Mucosa of gallbladder (tissue), 1 donor: ENCODE results near the gene MANEAL. TPM values are rescaled to one million over a fixed set of nuclear protein-coding genes. Genes with fewer than 3 reads are reported as not detected.

Experiments used
- DNase-seq: peaks from one replicate; pipeline ENCODE4 v3.0.0-alpha.2; 2020; ENCODE audit warnings: low spot score
- total RNA-seq: library from RNA; stranded (reverse); gene quantifications from one replicate; pipeline ENCODE4 v1.2.1, GENCODE V29; 2021
- donor health status: DM: no; HTN: no; CAD: no.

MANEAL gene
- total RNA-seq, 1 donor from 2014 or later: 6.9 TPM

- DNase-seq: no peak
Measured at GRCh38 chr1:37778654-37779053, 15.0 kb upstream of the MANEAL start.

- DNase-seq: no peak
Measured at GRCh38 chr1:37782491-37782890, 11.2 kb upstream of the MANEAL start.

- no peak for DNase-seq
Measured at GRCh38 chr1:37792943-37793686, 532 bp upstream of the MANEAL start.

- no peak for DNase-seq
Measured at GRCh38 chr1:37794372-37795339, 1.0 kb downstream of the MANEAL start.

GRCh38 chr1:37795340-37796125, 1.9 kb downstream of the MANEAL start:
- peak; percentile 58 for DNase-seq

- no peak for DNase-seq
Measured at GRCh38 chr1:37797750-37798345, 4.2 kb downstream of the MANEAL start.

GRCh38 chr1:37802439-37802838, 8.8 kb downstream of the MANEAL start:
- no peak for DNase-seq

- no peak for DNase-seq
Measured at GRCh38 chr1:37807220-37807554, 13.5 kb downstream of the MANEAL start.

GRCh38 chr1:37807555-37808368, 14.1 kb downstream of the MANEAL start, which contains the start of the genes C1orf122 and YRDC:
C1orf122 (plus strand) TSS chr1:37807790; CDS start chr1:37808405, 615 bp downstream.
YRDC (minus strand) TSS chr1:37808208; CDS start chr1:37808180, 28 bp downstream.
- DNase-seq: peak; percentile 94

- DNase-seq: peak; percentile 30
Measured at GRCh38 chr1:37808369-37809319, 15.0 kb downstream of the MANEAL start.

- no peak for DNase-seq
Measured at GRCh38 chr1:37809942-37810341, 16.3 kb downstream of the MANEAL start.

- peak; percentile 44 for DNase-seq
Measured at GRCh38 chr1:37811027-37811655, 17.5 kb downstream of the MANEAL start.

- no peak for DNase-seq
Measured at GRCh38 chr1:37813529-37814145, 20.0 kb downstream of the MANEAL start.

- DNase-seq: no peak
Measured at GRCh38 chr1:37814252-37814651, 20.6 kb downstream of the MANEAL start.

GRCh38 chr1:37817481-37817880, 23.8 kb downstream of the MANEAL start:
- peak; percentile 47 for DNase-seq

GRCh38 chr1:37821481-37821880, 27.8 kb downstream of the MANEAL start:
- DNase-seq: no peak

- no peak for DNase-seq
Measured at GRCh38 chr1:37822906-37823815, 29.5 kb downstream of the MANEAL start.
